ENCODE results near the gene FBXO41. TPM values are rescaled to one million over a fixed set of nuclear protein-coding genes. Genes with fewer than 3 reads are reported as not detected.

The FBXO41 gene
- total RNA-seq, 4 donors from 2014 or later, result 0.29 to 5.6 (median 1.6) TPM

- Histone ChIP-seq H3K4me3 (no peak overlapping the region), H3K36me3 (no peaks in the 10 kb centered on the region), H3K9me3 (no peaks in the 10 kb centered on the region), H3K27me3 (peaks cover 12 to 28% of the 10 kb centered on the region in 2 donors), H3K4me1 (no peaks in the 10 kb centered on the region), H3K27ac (no peak overlapping the region)
- intact Hi-C loops (cut with DNase I; ENCODE audit: low total_unique reads), result no loop called here
- DNase-seq, result no peak
- TF ChIP-seq CTCF (IDR thresholded peaks at IDR 0.05), result no peak
These were observed 78.7 kb downstream of the FBXO41 start for GRCh38 chr2:73205611-73206010.

Small RNAs within 50 kb of the gene (small RNA-seq; reads per million reads assigned to genes)
- gene RNU6-111P, result not detected

Other genes starting within 250 kb of the FBXO41 start
- 10 to 100 TPM in 2 of 4 donors, 1 to 10 TPM in 2; 2.1 to 16.0 (median 10.6) TPM for gene SFXN5, start 212.8 kb downstream of the FBXO41 start, total RNA-seq
- 10 to 100 TPM; 22.4 to 45.7 (median 31.7) TPM for gene RAB11FIP5, start 171.5 kb downstream of the FBXO41 start, total RNA-seq
- not detected for gene NOTO, start 81.9 kb downstream of the FBXO41 start, total RNA-seq
- gene SMYD5, start 70.2 kb downstream of the FBXO41 start, total RNA-seq, result 10 to 100 TPM in 3 of 4 donors, 1 to 10 TPM in 1; 5.9 to 31.1 (median 22.7) TPM
- gene PRADC1, start 51.2 kb downstream of the FBXO41 start, total RNA-seq, result 10 to 100 TPM in 2 of 4 donors, 1 to 10 TPM in 2; 2.3 to 11.8 (median 9.8) TPM
- 100 to 1,000 TPM; 118 to 269 (median 188) TPM for gene CCT7, start 50.2 kb downstream of the FBXO41 start, total RNA-seq
- not detected for gene EGR4, start 9.1 kb upstream of the FBXO41 start, total RNA-seq
- 10 to 100 TPM; 21.5 to 52.1 (median 44.6) TPM for gene ALMS1, start 101.4 kb upstream of the FBXO41 start, total RNA-seq